Ecto neural progenitor cell (in vitro differentiated cells): ENCODE results near the gene SH3BP5L.
A peak's percentile ranks its signal among the peaks of the same experiment; 100 is the strongest.
"Not testable (repeated sequence)": the region's sequence is repeated elsewhere in the genome, so short reads cannot be mapped to it uniquely, and the experiment has no call there.

Experiments used
- DNase-seq: peaks from one replicate; pipeline ENCODE4 v3.0.0-alpha.2; 2018; ENCODE audit warnings: low spot score

The SH3BP5L gene

GRCh38 chr1:248810000-248810726, 15.6 kb downstream of the SH3BP5L start:
- no peak for DNase-seq

GRCh38 chr1:248808876-248809275, 16.8 kb downstream of the SH3BP5L start:
- no peak for DNase-seq

- peak; percentile 70 for DNase-seq
These were observed 18.5 kb downstream of the SH3BP5L start for GRCh38 chr1:248807067-248807737.

GRCh38 chr1:248805876-248806275, 19.8 kb downstream of the SH3BP5L start:
- DNase-seq: no peak

- DNase-seq: no peak
These were observed 20.7 kb downstream of the SH3BP5L start for GRCh38 chr1:248804771-248805681.

- not testable (repeated sequence) for DNase-seq
These were observed 22.2 kb downstream of the SH3BP5L start for GRCh38 chr1:248803501-248803900.

- no peak for DNase-seq
These were observed 23.3 kb downstream of the SH3BP5L start for GRCh38 chr1:248802454-248802853.

GRCh38 chr1:248800459-248800858, 25.3 kb downstream of the SH3BP5L start:
- DNase-seq: no peak

- no peak for DNase-seq
These were observed 26.9 kb downstream of the SH3BP5L start for GRCh38 chr1:248798791-248799190.

- not testable (repeated sequence) for DNase-seq
These were observed 31.1 kb downstream of the SH3BP5L start for GRCh38 chr1:248794663-248795062.

- no peak for DNase-seq
These were observed 32.1 kb downstream of the SH3BP5L start for GRCh38 chr1:248793592-248793991.

- DNase-seq: no peak
These were observed 33.4 kb downstream of the SH3BP5L start for GRCh38 chr1:248792342-248792741.

GRCh38 chr1:248791010-248791409, 34.7 kb downstream of the SH3BP5L start:
- no peak for DNase-seq

- no peak for DNase-seq
These were observed 35.3 kb downstream of the SH3BP5L start for GRCh38 chr1:248790456-248790855.

- DNase-seq: not testable (repeated sequence)
These were observed 36.4 kb downstream of the SH3BP5L start for GRCh38 chr1:248789337-248789736.

- DNase-seq: no peak
These were observed 37.4 kb downstream of the SH3BP5L start for GRCh38 chr1:248788327-248788726.

- DNase-seq: no peak
These were observed 38.3 kb downstream of the SH3BP5L start for GRCh38 chr1:248787430-248787829.

- no peak for DNase-seq
These were observed 39.6 kb downstream of the SH3BP5L start for GRCh38 chr1:248786156-248786555.

- no peak for DNase-seq
These were observed 42.3 kb downstream of the SH3BP5L start for GRCh38 chr1:248783367-248783766.

- no peak for DNase-seq
These were observed 43.1 kb downstream of the SH3BP5L start for GRCh38 chr1:248782416-248783141.

GRCh38 chr1:248779350-248779749, 46.4 kb downstream of the SH3BP5L start:
- DNase-seq: no peak

GRCh38 chr1:248778906-248779305, 46.8 kb downstream of the SH3BP5L start:
- DNase-seq: no peak
